A549 (cell line): ENCODE results near the gene TTYH2. TPM values are rescaled to one million over a fixed set of nuclear protein-coding genes. Genes with fewer than 3 reads are reported as not detected.

ENCODE experiments used
- ATAC-seq, 2 experiments: fragments of 200-7000 bp in 1 of 2; fragments of >200 bp in 1 of 2; cut with Nextera tagmentation in 1 of 2; cut with Tn5 transposase in 1 of 2; 3 replicates each; pipeline versions ENCODE4 v1.8.0 to v1.9.1; 2018 to 2020; ENCODE audit warnings: mild to moderate bottlenecking in 1 of 2, moderate library complexity in 1 of 2
- CTCF ChIA-PET: fragments of 300-600 bp; sonication (Branson Sonifier 250); formaldehyde crosslinking; extraction: SDS; loops from one replicate; lab custom pipeline; 2021; ENCODE audit warnings: antibody characterized with exemption, inconsistent platforms; lab: Yijun Ruan, JAX
- POLR2A ChIA-PET: fragments of 350-600 bp; formaldehyde crosslinking; extraction: SDS; loops from one replicate; lab custom pipeline; 2021; ENCODE audit warnings: antibody characterized with exemption, inconsistent platforms; lab: Yijun Ruan, JAX
- DNase-seq, 2 experiments: peaks; one replicate each; pipeline versions ENCODE4 v3.0.0 to v3.0.0-alpha.2; 2011 to 2016; ENCODE audit warnings: low read depth in 1 of 2, low spot score in 1 of 2
- FAIRE-seq: peaks from 2 replicates; lab custom pipeline; 2011; peaks lifted over from hg19 to GRCh38; lab: Jason Lieb, UNC
- H3K27ac ChIP-seq, 2 experiments: fragments of >200 bp; sonication (Bioruptor Twin); formaldehyde crosslinking; 3 replicates each; pipeline ENCODE4 v1.5.1; 2016 to 2017
- H3K4me1 ChIP-seq: fragments of >200 bp; sonication (Bioruptor Twin); formaldehyde crosslinking; 3 replicates; pipeline ENCODE4 v1.6.1; 2016
- H3K4me2 ChIP-seq: fragments of >200 bp; sonication (Bioruptor Twin); formaldehyde crosslinking; 3 replicates; pipeline ENCODE4 v1.6.1; 2016
- H3K4me3 ChIP-seq: fragments of >200 bp; sonication (Bioruptor Twin); formaldehyde crosslinking; 3 replicates; pipeline ENCODE4 v1.5.1; 2016
- H3K9me3 ChIP-seq: fragments of >200 bp; sonication (Bioruptor Twin); formaldehyde crosslinking; 3 replicates; pipeline ENCODE4 v1.6.1; 2016
- CEBPB ChIP-seq, 2 experiments: fragments of >200 bp in 1 of 2; sonication (Bioruptor Twin) in 1 of 2; formaldehyde crosslinking in 1 of 2; IDR thresholded peaks; 2 replicates each; pipeline ENCODE4 v1.6.1; 2012 to 2016
- EHF ChIP-seq: fragments of 250-450 bp; sonication (Bioruptor Pico); IDR thresholded peaks from 2 replicates; pipeline ENCODE4 v1.5.0; 2020; ENCODE audit warnings: mild to moderate bottlenecking
- EHMT2 ChIP-seq: fragments of 200-600 bp; sonication (generic); IDR thresholded peaks from 2 replicates; pipeline ENCODE4 v1.6.1; 2016; ENCODE audit warnings: antibody characterized with exemption, low read depth, mild to moderate bottlenecking, moderate library complexity
- ESRRA ChIP-seq: fragments of 150-350 bp; IDR thresholded peaks from 2 replicates; pipeline ENCODE4 v1.6.1; 2014; ENCODE audit warnings: mild to moderate bottlenecking, low read length, borderline replicate concordance
- FOSB ChIP-seq: fragments of 250-450 bp; sonication (Bioruptor Pico); IDR thresholded peaks from 2 replicates; pipeline ENCODE4 v1.5.0; 2020; ENCODE audit warnings: mild to moderate bottlenecking, moderate library complexity
- FOSL2 ChIP-seq, 2 experiments: fragments of 450-650 bp in 1 of 2; fragments of >200 bp in 1 of 2; sonication (Bioruptor Twin) in 1 of 2; formaldehyde crosslinking; IDR thresholded peaks; 2 replicates each; pipeline versions ENCODE4 v1.5.0 to v1.6.1; 2016 to 2020; ENCODE audit warnings: mild to moderate bottlenecking in 1 of 2, moderate library complexity in 1 of 2
- GATA3 ChIP-seq: IDR thresholded peaks from 2 replicates; pipeline ENCODE4 v1.6.1; 2012; ENCODE audit warnings: borderline replicate concordance
- HDAC2 ChIP-seq: fragments of 200-600 bp; sonication (generic); IDR thresholded peaks from 2 replicates; pipeline ENCODE4 v1.6.1; 2016
- HEYL ChIP-seq: fragments of 250-450 bp; sonication (Bioruptor Pico); IDR thresholded peaks from 2 replicates; pipeline ENCODE4 v1.8.0; 2021; ENCODE audit warnings: mild to moderate bottlenecking, moderate library complexity
- HMGXB4 ChIP-seq: fragments of 250-450 bp; sonication (Bioruptor Pico); IDR thresholded peaks from 2 replicates; pipeline ENCODE4 v1.5.0; 2021; ENCODE audit warnings: mild to moderate bottlenecking, moderate library complexity, borderline replicate concordance
- HOXB13 ChIP-seq: fragments of 250-450 bp; sonication (Bioruptor Pico); IDR thresholded peaks from 2 replicates; pipeline ENCODE4 v1.5.0; 2020; ENCODE audit warnings: low read depth, mild to moderate bottlenecking, moderate library complexity
- HOXB5 ChIP-seq: fragments of 250-450 bp; sonication (Bioruptor Pico); IDR thresholded peaks from 2 replicates; pipeline ENCODE4 v1.5.0; 2020; ENCODE audit warnings: mild to moderate bottlenecking, moderate library complexity
- JUN ChIP-seq, 2 experiments: fragments of >200 bp; sonication (Bioruptor Twin); formaldehyde crosslinking; IDR thresholded peaks; 2 replicates in 1 of 2; 3 replicates in 1 of 2; pipeline ENCODE4 v1.6.1; 2016 to 2017
- JUNB ChIP-seq: fragments of >200 bp; sonication (Bioruptor Twin); formaldehyde crosslinking; IDR thresholded peaks from 2 replicates; pipeline ENCODE4 v1.6.1; 2016
- KDM1A ChIP-seq: fragments of 200-600 bp; sonication (generic); IDR thresholded peaks from 2 replicates; pipeline ENCODE4 v1.6.1; 2016; ENCODE audit warnings: low read depth, mild to moderate bottlenecking
- MAZ ChIP-seq: fragments of 150-350 bp; IDR thresholded peaks from 2 replicates; pipeline ENCODE4 v1.6.1; 2014; ENCODE audit warnings: antibody characterized with exemption, low read depth, low read length, borderline replicate concordance
- PHF8 ChIP-seq: fragments of 200-600 bp; sonication (generic); IDR thresholded peaks from 2 replicates; pipeline ENCODE4 v1.6.1; 2016; ENCODE audit warnings: low read depth, mild to moderate bottlenecking, antibody characterized with exemption, moderate library complexity, borderline replicate concordance
- POLR2A ChIP-seq: IDR thresholded peaks from 2 replicates; pipeline ENCODE4 v1.6.1; 2012; ENCODE audit warnings: mild to moderate bottlenecking, low read length
- POLR2AphosphoS2 ChIP-seq: conservative IDR thresholded peaks from 2 replicates; pipeline ENCODE4 v1.6.1; 2012; ENCODE audit warnings: low read length, improper control_type of control experiment, inconsistent platforms
- RCOR1 ChIP-seq: fragments of 150-350 bp; IDR thresholded peaks from 2 replicates; pipeline ENCODE4 v1.6.1; 2014; ENCODE audit warnings: antibody characterized with exemption, low read length, low read depth
- RFX5 ChIP-seq: fragments of 450-650 bp; IDR thresholded peaks from 2 replicates; pipeline ENCODE4 v1.7.1; 2014; ENCODE audit warnings: antibody characterized with exemption, mild to moderate bottlenecking, moderate library complexity
- SREBF2 ChIP-seq: fragments of 450-650 bp; IDR thresholded peaks from 2 replicates; pipeline ENCODE4 v1.6.1; 2014; ENCODE audit warnings: mild to moderate bottlenecking, moderate library complexity
- WGBS: methylation state at CpG from one replicate; pipeline ENCODE4 v1.1.6; 2017; ENCODE audit errors: missing lambda C conversion rate; 5-methylcytosine and 5-hydroxymethylcytosine counted together
- polyA plus RNA-seq, 4 experiments: library from polyadenylated mRNA; depleted of rRNA in 3 of 4; stranded (reverse); fragments of >200 nt; fragmentation: RNase III in 1 of 4; extraction: RNeasy Plus Mini Kit Qiagen cat#74134 plus additional on column Dnase treatment in 1 of 4; gene quantifications; 2 replicates in 3 of 4; 3 replicates in 1 of 4; pipeline ENCODE4 v1.2.3, GENCODE V29; 2011 to 2017
- TF ChIP-seq, protein P1 (sequence below): fragments of >200 bp; sonication (Bioruptor Twin); formaldehyde crosslinking; IDR thresholded peaks from 3 replicates; pipeline ENCODE4 v1.5.1; 2016
- TF ChIP-seq, protein P2 (sequence below): fragments of 200-600 bp; sonication (generic); IDR thresholded peaks from 2 replicates; pipeline ENCODE4 v1.6.1; 2016; ENCODE audit warnings: antibody characterized with exemption, mild to moderate bottlenecking, moderate library complexity
- TF ChIP-seq, protein P3 (sequence below): fragments of 450-650 bp; IDR thresholded peaks from 2 replicates; pipeline ENCODE4 v1.6.1; 2014; ENCODE audit warnings: antibody characterized with exemption

Gene TTYH2
- polyA plus RNA-seq, 2 of the 4 experiments (the other 2 are of a cell fraction), result 1.4 to 1.7 TPM

DNA sequence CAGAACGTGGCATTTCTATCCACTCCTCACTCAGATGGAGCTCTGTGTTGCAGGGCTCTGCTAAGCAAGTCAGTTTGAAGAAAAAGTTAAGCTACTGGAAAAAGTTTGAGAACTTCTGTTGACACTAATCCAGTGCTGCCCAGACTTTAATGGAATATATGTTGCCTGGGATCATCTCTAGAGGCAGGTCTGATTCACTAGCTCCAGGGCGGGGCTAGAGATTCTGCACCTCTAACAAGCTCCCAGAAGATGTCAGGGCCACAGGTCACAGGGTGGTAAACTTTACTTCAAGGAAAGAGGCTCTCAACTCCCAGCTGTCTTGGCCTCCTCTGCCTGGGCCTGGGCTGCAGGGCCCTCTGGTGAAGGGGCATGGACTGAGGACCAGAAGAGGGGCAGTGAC lies 6.8 kb downstream of the TTYH2 start (continued):
- TF ChIP-seq, protein P1, sequence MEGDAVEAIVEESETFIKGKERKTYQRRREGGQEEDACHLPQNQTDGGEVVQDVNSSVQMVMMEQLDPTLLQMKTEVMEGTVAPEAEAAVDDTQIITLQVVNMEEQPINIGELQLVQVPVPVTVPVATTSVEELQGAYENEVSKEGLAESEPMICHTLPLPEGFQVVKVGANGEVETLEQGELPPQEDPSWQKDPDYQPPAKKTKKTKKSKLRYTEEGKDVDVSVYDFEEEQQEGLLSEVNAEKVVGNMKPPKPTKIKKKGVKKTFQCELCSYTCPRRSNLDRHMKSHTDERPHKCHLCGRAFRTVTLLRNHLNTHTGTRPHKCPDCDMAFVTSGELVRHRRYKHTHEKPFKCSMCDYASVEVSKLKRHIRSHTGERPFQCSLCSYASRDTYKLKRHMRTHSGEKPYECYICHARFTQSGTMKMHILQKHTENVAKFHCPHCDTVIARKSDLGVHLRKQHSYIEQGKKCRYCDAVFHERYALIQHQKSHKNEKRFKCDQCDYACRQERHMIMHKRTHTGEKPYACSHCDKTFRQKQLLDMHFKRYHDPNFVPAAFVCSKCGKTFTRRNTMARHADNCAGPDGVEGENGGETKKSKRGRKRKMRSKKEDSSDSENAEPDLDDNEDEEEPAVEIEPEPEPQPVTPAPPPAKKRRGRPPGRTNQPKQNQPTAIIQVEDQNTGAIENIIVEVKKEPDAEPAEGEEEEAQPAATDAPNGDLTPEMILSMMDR, result no peak
- TF ChIP-seq MAZ, result no peak

GRCh38 chr17:74220946-74221818 lies 7.8 kb downstream of the TTYH2 start:
- 70% methylated on average over 16 of the region's 16 CpGs for WGBS
- H3K9me3 ChIP-seq, result no peaks in the 10 kb centered on the region
- H3K4me2 ChIP-seq, result no peak overlapping the region
- no peak for ATAC-seq
- no peak for DNase-seq
- FAIRE-seq, result no peak
- H3K4me3 ChIP-seq, result no peak overlapping the region
- TF ChIP-seq POLR2A, result no peak
- TF ChIP-seq, protein P2, sequence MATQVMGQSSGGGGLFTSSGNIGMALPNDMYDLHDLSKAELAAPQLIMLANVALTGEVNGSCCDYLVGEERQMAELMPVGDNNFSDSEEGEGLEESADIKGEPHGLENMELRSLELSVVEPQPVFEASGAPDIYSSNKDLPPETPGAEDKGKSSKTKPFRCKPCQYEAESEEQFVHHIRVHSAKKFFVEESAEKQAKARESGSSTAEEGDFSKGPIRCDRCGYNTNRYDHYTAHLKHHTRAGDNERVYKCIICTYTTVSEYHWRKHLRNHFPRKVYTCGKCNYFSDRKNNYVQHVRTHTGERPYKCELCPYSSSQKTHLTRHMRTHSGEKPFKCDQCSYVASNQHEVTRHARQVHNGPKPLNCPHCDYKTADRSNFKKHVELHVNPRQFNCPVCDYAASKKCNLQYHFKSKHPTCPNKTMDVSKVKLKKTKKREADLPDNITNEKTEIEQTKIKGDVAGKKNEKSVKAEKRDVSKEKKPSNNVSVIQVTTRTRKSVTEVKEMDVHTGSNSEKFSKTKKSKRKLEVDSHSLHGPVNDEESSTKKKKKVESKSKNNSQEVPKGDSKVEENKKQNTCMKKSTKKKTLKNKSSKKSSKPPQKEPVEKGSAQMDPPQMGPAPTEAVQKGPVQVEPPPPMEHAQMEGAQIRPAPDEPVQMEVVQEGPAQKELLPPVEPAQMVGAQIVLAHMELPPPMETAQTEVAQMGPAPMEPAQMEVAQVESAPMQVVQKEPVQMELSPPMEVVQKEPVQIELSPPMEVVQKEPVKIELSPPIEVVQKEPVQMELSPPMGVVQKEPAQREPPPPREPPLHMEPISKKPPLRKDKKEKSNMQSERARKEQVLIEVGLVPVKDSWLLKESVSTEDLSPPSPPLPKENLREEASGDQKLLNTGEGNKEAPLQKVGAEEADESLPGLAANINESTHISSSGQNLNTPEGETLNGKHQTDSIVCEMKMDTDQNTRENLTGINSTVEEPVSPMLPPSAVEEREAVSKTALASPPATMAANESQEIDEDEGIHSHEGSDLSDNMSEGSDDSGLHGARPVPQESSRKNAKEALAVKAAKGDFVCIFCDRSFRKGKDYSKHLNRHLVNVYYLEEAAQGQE, result no peak
- no peak for TF ChIP-seq FOSL2 (IDR thresholded peaks at IDR 0.05)
- TF ChIP-seq FOSL2 (CRISPR knock-in tag; IDR thresholded peaks at IDR 0.05), result no peak
- TF ChIP-seq CEBPB (IDR thresholded peaks at IDR 0.05), result no peak
- TF ChIP-seq, protein P3, sequence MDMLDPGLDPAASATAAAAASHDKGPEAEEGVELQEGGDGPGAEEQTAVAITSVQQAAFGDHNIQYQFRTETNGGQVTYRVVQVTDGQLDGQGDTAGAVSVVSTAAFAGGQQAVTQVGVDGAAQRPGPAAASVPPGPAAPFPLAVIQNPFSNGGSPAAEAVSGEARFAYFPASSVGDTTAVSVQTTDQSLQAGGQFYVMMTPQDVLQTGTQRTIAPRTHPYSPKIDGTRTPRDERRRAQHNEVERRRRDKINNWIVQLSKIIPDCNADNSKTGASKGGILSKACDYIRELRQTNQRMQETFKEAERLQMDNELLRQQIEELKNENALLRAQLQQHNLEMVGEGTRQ, result no peak
- no peak for TF ChIP-seq HOXB5
- no peak for TF ChIP-seq POLR2AphosphoS2
- TF ChIP-seq RFX5, result no peak
- no peak for TF ChIP-seq JUNB
- H3K27ac ChIP-seq, result no peak overlapping the region
- POLR2A ChIA-PET, result no interaction called here
- CTCF ChIA-PET, result interaction anchor here (0.6 to 4.4 kb wide), 9 partner anchors 10 to 791 kb away, joined by 3 to 20 read pairs (median 4); partner anchors contain the start of genes BTBD17 and GPR142
- no peaks in the 10 kb centered on the region for H3K4me1 ChIP-seq

DNA sequence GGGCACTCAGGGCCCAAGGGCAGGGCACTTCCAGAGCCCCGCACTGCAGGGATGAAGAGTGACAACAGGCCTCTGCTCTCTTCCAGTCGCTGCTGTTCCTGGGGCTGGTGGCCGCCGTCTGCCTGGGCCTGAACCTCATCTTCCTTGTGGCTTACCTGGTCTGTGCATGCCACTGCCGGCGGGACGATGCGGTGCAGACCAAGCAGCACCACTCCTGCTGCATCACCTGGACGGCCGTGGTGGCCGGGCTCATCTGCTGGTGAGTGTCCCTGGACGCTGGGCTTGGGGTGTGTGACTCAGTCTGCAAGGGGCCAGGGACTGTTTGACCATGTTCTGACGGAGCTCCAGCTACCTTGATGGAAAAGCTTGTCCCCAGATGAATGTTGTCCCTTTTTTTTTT lies 9.0 kb downstream of the TTYH2 start:
- WGBS, result 80% methylated on average over 13 of the region's 13 CpGs
- Histone ChIP-seq H3K4me1 (no peaks in the 10 kb centered on the region), H3K27ac (no peak overlapping the region), H3K4me3 (no peak overlapping the region), H3K4me2 (no peak overlapping the region), H3K9me3 (no peaks in the 10 kb centered on the region)
- ATAC-seq (no peak), FAIRE-seq (no peak), DNase-seq (no peak)
- POLR2A ChIA-PET, result no interaction called here
- CTCF ChIA-PET, result interaction anchor here (0.9 to 4.4 kb wide), 7 partner anchors 9 to 793 kb away, joined by 3 to 20 read pairs (median 3); partner anchors contain the start of genes GPR142 and TTYH2
- TF ChIP-seq SREBF2 (no peak), EHMT2 (no peak), FOSB (CRISPR knock-in tag) (no peak), HMGXB4 (CRISPR knock-in tag) (no peak), HDAC2 (no peak), HEYL (CRISPR knock-in tag) (no peak), KDM1A (no peak), HOXB13 (CRISPR knock-in tag) (no peak), EHF (CRISPR knock-in tag) (no peak), PHF8 (no peak), ESRRA (no peak), JUN (IDR thresholded peaks at IDR 0.05) (no peak), RCOR1 (no peak), GATA3 (no peak)
